CD4-positive, alpha-beta T cell treated with Interleukin-4 for 4 hours (primary cell): ENCODE data around the gene ATF6B.
"Not testable (repeated sequence)": the region's sequence is repeated elsewhere in the genome, so short reads cannot be mapped to it uniquely, and the experiment has no call there.

Experiments
- DNase-seq: peaks from one replicate; pipeline ENCODE4 v3.0.0-alpha.2; 2020

The ATF6B gene

GRCh38 chr6:32079566-32080290, 48.3 kb downstream of the ATF6B start:
- DNase-seq, result no peak

GRCh38 chr6:32076321-32076809, 51.7 kb downstream of the ATF6B start:
- no peak for DNase-seq

DNA sequence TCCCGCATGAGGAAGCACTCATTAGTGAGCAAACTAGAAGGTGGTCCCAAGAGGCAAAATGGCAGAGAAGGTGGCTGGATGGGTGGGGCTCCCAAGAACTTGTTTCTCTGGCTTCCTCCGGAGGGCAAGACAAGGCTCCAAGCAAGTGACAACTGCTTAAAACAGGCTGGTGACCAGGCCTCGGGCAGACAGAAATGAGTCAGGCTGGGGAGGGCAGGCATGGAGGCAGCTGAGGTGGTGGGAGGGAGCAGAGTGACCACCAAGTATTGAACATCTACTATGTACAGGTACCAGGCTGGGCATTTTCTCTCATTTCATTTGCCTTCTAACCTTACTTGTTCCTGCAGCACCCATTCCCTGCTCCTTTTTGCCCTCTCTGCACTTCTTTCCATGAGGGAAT, 52.3 kb downstream of the ATF6B start:
- no peak for DNase-seq

DNA sequence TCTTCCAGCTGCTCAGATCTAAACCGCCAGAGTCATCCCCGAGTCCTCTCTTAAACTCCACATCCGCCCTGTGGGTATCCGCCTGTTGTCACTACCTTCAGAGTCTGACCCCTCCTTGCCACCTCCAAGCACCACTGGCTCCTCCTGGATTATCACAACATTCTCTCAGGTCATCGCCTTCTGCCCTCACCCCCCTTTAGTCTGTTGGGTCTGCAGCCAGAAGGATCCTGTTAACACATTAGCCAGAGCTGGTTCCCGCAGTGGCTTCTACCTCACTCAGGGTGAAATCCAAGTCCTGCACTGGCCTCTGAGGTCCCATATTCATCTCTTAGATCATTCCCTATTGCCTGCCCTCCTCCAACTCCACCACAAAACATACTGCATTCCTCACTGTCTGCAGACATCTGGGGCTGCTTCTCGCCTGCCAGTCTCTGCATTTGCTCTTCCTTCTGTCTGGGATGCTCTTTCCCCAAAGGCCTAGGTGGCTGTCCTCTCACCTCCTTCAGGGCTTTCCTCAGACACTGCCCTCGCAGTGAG, 53.0 kb downstream of the ATF6B start:
- DNase-seq, result no peak

DNA sequence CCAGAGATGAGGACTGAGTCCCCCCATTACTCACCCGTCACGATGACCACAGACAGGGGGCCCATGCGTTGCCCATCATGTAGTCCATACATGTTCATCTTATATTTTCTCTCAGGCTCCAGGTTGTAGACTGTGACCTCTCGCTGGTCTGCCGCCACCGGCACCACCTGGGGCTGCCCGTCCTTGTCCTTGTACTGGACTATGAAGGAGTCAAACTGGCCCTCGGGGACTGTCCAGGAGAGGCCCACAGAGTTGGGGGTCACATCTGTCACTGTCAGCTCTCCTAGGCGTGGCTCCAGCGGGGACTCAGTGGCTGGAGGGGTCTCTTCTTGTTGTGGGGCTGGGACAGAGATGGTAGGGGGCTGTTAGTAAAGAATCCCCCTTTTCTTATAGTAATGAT, 54.4 kb downstream of the ATF6B start:
- no peak for DNase-seq

- no peak for DNase-seq
Measured at GRCh38 chr6:32073101-32073500, 54.9 kb downstream of the ATF6B start.

- no peak for DNase-seq
Measured at GRCh38 chr6:32070814-32071543, 57.1 kb downstream of the ATF6B start.

GRCh38 chr6:32069878-32070515, 58.0 kb downstream of the ATF6B start:
- DNase-seq, result no peak

- no peak for DNase-seq
Measured at GRCh38 chr6:32069460-32069859, 58.6 kb downstream of the ATF6B start.

- DNase-seq, result no peak
Measured at GRCh38 chr6:32068867-32069266, 59.2 kb downstream of the ATF6B start.

DNA sequence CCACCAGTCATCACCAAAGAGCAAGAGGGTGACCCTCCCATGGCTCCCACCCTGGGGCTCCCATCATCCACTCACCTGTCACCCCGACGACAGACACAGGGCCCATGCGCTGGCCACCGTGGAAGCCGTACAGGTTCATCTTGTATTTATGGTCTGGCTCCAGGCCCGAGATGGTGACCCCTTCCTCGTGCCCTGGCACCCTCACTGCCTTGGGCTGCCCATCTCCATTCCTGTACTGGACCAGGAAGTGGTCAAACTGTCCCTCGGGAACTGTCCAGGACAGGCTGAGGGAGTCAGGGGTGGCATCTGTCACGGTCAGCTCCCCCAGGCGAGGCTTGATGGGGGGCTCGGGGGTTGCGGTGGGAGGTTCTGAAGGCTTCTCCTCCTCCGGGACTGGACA, 59.7 kb downstream of the ATF6B start:
- DNase-seq, result not testable (repeated sequence)

DNA sequence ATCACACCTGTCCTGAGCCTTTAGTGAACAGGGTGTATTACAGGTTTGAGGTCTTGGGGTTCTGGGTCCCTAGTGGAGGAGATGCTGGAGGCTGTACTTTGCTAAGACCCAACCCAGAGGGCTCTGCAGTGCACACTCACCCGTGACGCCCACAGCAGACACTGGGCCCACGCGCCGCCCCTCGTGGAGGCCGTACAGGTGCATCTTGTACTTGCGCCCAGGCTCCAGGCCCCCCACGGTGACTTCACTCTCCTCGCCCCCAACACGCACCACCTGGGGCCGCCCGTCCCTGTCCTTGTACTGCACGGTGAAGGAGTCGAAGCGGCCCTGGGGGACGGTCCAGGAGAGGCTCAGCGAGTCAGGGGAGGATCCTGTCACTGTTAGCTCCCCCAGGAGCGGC, 60.5 kb downstream of the ATF6B start:
- not testable (repeated sequence) for DNase-seq
